Body of pancreas (tissue), 4 donors: ENCODE results near the gene ADAMTS17.

Source experiments
- POLR2A ChIP-seq, 3 donors: fragments of 450-650 bp; IDR thresholded peaks; one replicate each; pipeline ENCODE4 v1.6.1; 2016; ENCODE audit warnings: antibody characterized with exemption in 3 of 3, mild to moderate bottlenecking in 2 of 3
- TF ChIP-seq, protein P1 (sequence below), 7 experiments: fragments of 450-650 bp in 4 of 7; fragments of 200-600 bp in 3 of 7; sonication (generic) in 3 of 7; IDR thresholded peaks; one replicate each; pipeline ENCODE4 v1.5.1; 2016 to 2019; ENCODE audit warnings: antibody characterized with exemption in 7 of 7

DNA sequence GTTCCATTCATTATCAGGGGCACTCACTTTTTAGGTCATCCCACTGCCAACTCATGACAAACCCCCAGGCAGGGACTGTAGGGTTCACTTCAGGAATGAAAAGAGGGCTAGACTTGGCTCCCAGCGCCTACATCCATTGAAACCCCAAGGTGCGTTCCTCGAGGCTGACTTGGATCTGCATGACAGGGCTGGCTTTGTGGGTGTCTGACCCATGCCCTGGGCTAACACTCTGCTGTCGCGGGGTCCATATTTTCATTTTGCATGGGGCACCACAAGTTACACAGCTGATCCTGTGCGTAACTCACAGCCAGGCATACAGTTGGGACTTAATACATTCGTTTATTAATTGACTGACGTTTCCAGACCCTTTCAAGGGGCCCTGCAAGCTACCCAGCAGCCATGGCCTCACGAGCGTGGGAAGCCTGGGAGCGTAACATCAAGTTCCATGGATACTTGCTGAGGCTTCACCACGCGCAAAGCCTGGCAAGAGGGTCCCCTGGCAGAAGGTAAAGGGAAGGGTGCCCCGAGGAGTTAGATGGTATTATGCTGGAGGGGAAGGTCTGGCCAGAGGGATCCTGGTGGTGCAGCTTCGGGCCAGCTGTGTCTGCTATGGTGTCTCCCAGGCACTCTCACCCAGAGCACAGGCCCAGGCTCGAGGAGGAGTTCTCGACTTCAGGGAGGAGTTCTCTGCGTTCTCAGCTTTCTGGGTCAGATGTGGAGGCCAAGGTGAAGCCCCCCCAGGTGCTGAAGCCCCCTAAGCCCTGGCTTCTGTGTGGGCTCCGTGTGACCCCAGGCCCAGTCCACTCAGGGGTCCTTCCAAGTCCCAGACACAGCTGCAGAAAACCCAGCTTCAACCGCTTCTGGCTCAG, 85.4 kb downstream of the ADAMTS17 start:
- TF ChIP-seq, protein P1, sequence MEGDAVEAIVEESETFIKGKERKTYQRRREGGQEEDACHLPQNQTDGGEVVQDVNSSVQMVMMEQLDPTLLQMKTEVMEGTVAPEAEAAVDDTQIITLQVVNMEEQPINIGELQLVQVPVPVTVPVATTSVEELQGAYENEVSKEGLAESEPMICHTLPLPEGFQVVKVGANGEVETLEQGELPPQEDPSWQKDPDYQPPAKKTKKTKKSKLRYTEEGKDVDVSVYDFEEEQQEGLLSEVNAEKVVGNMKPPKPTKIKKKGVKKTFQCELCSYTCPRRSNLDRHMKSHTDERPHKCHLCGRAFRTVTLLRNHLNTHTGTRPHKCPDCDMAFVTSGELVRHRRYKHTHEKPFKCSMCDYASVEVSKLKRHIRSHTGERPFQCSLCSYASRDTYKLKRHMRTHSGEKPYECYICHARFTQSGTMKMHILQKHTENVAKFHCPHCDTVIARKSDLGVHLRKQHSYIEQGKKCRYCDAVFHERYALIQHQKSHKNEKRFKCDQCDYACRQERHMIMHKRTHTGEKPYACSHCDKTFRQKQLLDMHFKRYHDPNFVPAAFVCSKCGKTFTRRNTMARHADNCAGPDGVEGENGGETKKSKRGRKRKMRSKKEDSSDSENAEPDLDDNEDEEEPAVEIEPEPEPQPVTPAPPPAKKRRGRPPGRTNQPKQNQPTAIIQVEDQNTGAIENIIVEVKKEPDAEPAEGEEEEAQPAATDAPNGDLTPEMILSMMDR (IDR thresholded peaks at IDR 0.05): no peak
- no peak for TF ChIP-seq POLR2A (IDR thresholded peaks at IDR 0.05)
